Gastrocnemius medialis (tissue), 4 donors: ENCODE results near the gene TMTC1. TPM values are rescaled to one million over a fixed set of nuclear protein-coding genes. Genes with fewer than 3 reads are reported as not detected.
A peak's percentile ranks its signal among the peaks of the same experiment; 100 is the strongest.

Experiments
- ATAC-seq, 2 donors: fragments of 150-250 bp; one replicate each; pipeline ENCODE4 v1.9.1; 2016
- DNase-seq, 2 donors: peaks; one replicate each; pipeline ENCODE4 v3.0.0-alpha.2; 2019
- H3K27ac ChIP-seq, 4 donors: fragments of 200-600 bp; sonication (generic); 1 replicate in 1 of 4; 2 replicates in 3 of 4; pipeline ENCODE4 v1.5.1; 2016 to 2018; ENCODE audit warnings: mild to moderate bottlenecking in 2 of 4, moderate library complexity in 1 of 4
- H3K27me3 ChIP-seq, 3 donors: fragments of 200-600 bp; sonication (generic) in 2 of 3; 1 replicate in 1 of 3; 2 replicates in 2 of 3; pipeline versions ENCODE4 v1.5.1 to v1.6.0; 2016 to 2019; ENCODE audit warnings: mild to moderate bottlenecking in 1 of 3, moderate library complexity in 1 of 3
- H3K36me3 ChIP-seq, 2 donors: fragments of 200-600 bp; sonication (generic) in 1 of 2; one replicate each; pipeline ENCODE4 v1.5.1; 2017 to 2018
- H3K4me1 ChIP-seq, 2 donors: fragments of 200-600 bp; sonication (generic) in 1 of 2; one replicate each; pipeline ENCODE4 v1.5.1; 2016 to 2017; ENCODE audit warnings: mild to moderate bottlenecking in 2 of 2
- H3K4me3 ChIP-seq, 4 donors: fragments of 200-600 bp; sonication (generic) in 3 of 4; 1 replicate in 1 of 4; 2 replicates in 3 of 4; pipeline ENCODE4 v1.5.1; 2016 to 2019; ENCODE audit warnings: mild to moderate bottlenecking in 2 of 4
- H3K9me3 ChIP-seq, 3 donors: fragments of 200-600 bp; sonication (generic) in 2 of 3; 1 replicate in 1 of 3; 2 replicates in 2 of 3; pipeline ENCODE4 v1.5.1; 2016 to 2019
- CTCF ChIP-seq, 5 experiments: fragments of 450-650 bp in 3 of 5; fragments of 200-600 bp in 2 of 5; sonication (generic) in 2 of 5; IDR thresholded peaks in 4 of 5; conservative IDR thresholded peaks in 1 of 5; 1 replicate in 4 of 5; 2 replicates in 1 of 5; pipeline ENCODE4 v1.5.1; 2016 to 2019; ENCODE audit warnings: antibody characterized with exemption in 5 of 5, mild to moderate bottlenecking in 3 of 5, moderate library complexity in 3 of 5
- POLR2A ChIP-seq, 2 donors: fragments of 450-650 bp; IDR thresholded peaks; one replicate each; pipeline ENCODE4 v1.6.1; 2017; ENCODE audit warnings: antibody characterized with exemption in 2 of 2, mild to moderate bottlenecking in 2 of 2, moderate library complexity in 2 of 2
- in situ Hi-C, 4 donors: fragments of 200-750 bp; cut with MboI; loops; one replicate each; pipeline versions ENCODE4 v1.15.0 to v1.8.0; 2017; ENCODE audit warnings: low sequenced_read_pairs in 4 of 4
- intact Hi-C: fragments of 100-400 bp; cut with DNase I; formaldehyde crosslinking; loops from one replicate; pipeline ENCODE4 v1.15.1; 2023; ENCODE audit warnings: low total_unique reads
- total RNA-seq, 4 donors: library from RNA; depleted of rRNA; stranded (reverse); fragments of >200 nt; gene quantifications; one replicate each; pipeline versions ENCODE4 v1.1.0 to v1.2.3, GENCODE V29; 2016

Gene TMTC1
- total RNA-seq, 4 donors from 2014 or later: 38.5 to 83.5 (median 42.6) TPM

- no peaks in the 10 kb centered on the region for H3K27me3 ChIP-seq
- ATAC-seq: no peak
- peaks cover 20 to 24% of the 10 kb centered on the region in 2 donors for H3K4me1 ChIP-seq
- in situ Hi-C loops (no loop called here), intact Hi-C loops (no loop called here)
- H3K9me3 ChIP-seq: no peaks in the 10 kb centered on the region
- TF ChIP-seq CTCF (IDR thresholded peaks at IDR 0.05 in 4 of 5, conservative IDR thresholded peaks at IDR 0.05 in 1 of 5) (no peak), POLR2A (IDR thresholded peaks at IDR 0.05) (no peak)
- DNase-seq: no peak
- no peak overlapping the region for H3K4me3 ChIP-seq
- H3K36me3 ChIP-seq: no peaks in the 10 kb centered on the region
- no peak overlapping the region for H3K27ac ChIP-seq
These were observed 168.9 kb downstream of the TMTC1 start for GRCh38 chr12:29614694-29615325.

GRCh38 chr12:29612912-29613311, 170.8 kb downstream of the TMTC1 start:
- TF ChIP-seq CTCF (IDR thresholded peaks at IDR 0.05 in 4 of 5, conservative IDR thresholded peaks at IDR 0.05 in 1 of 5) (no peak), POLR2A (IDR thresholded peaks at IDR 0.05) (no peak)
- Histone ChIP-seq H3K9me3 (no peaks in the 10 kb centered on the region), H3K27me3 (no peaks in the 10 kb centered on the region), H3K4me3 (no peak overlapping the region), H3K4me1 (peaks cover 20 to 28% of the 10 kb centered on the region in 2 donors), H3K27ac (peak overlapping the region in 1 of 4 donors; percentile 0), H3K36me3 (no peaks in the 10 kb centered on the region)
- intact Hi-C loops (no loop called here), in situ Hi-C loops (no loop called here)
- DNase-seq (no peak), ATAC-seq (no peak)

- Histone ChIP-seq H3K4me1 (peaks cover 20 to 28% of the 10 kb centered on the region in 2 donors), H3K36me3 (no peaks in the 10 kb centered on the region), H3K4me3 (no peak overlapping the region), H3K27ac (no peak overlapping the region), H3K27me3 (no peaks in the 10 kb centered on the region), H3K9me3 (no peaks in the 10 kb centered on the region)
- ATAC-seq: peak in 1 of 2 donors; percentile 74
- DNase-seq: no peak
- intact Hi-C loops (no loop called here), in situ Hi-C loops (no loop called here)
- TF ChIP-seq POLR2A (IDR thresholded peaks at IDR 0.05): no peak
- no peak for TF ChIP-seq CTCF (IDR thresholded peaks at IDR 0.05 in 4 of 5, conservative IDR thresholded peaks at IDR 0.05 in 1 of 5)
These were observed 171.8 kb downstream of the TMTC1 start for GRCh38 chr12:29611906-29612305.

GRCh38 chr12:29610473-29611170, 173.1 kb downstream of the TMTC1 start:
- ATAC-seq (no peak), DNase-seq (no peak)
- TF ChIP-seq CTCF (IDR thresholded peaks at IDR 0.05 in 4 of 5, conservative IDR thresholded peaks at IDR 0.05 in 1 of 5): no peak
- H3K27me3 ChIP-seq: no peaks in the 10 kb centered on the region
- H3K4me3 ChIP-seq: no peak overlapping the region
- intact Hi-C loops (no loop called here), in situ Hi-C loops (no loop called here)
- H3K36me3 ChIP-seq: no peaks in the 10 kb centered on the region
- H3K27ac ChIP-seq: no peak overlapping the region
- H3K9me3 ChIP-seq: no peaks in the 10 kb centered on the region
- peaks cover 20 to 28% of the 10 kb centered on the region in 2 donors for H3K4me1 ChIP-seq
